GM13976 (cell line): ENCODE results near the gene NARF.

ENCODE experiments used
- DNase-seq: peaks from one replicate; pipeline ENCODE4 v3.0.0; 2012; ENCODE audit warnings: low spot score
- in situ Hi-C: fragments of 300-500 bp; cut with MboI; formaldehyde crosslinking; loops from one replicate; pipeline ENCODE4 v1.12.0; 2022; ENCODE audit warnings: low sequenced_read_pairs, mixed read lengths, inconsistent platforms; ENCODE audit not compliant: unreplicated experiment
- TF ChIP-seq, protein P1 (sequence below): IDR thresholded peaks from 2 replicates; pipeline ENCODE4 v1.5.1; 2012; ENCODE audit warnings: borderline replicate concordance, mild to moderate bottlenecking; ENCODE audit not compliant: insufficient read depth; ENCODE audit errors: extremely low read depth, missing control alignments, control extremely low read depth

Gene NARF

DNA sequence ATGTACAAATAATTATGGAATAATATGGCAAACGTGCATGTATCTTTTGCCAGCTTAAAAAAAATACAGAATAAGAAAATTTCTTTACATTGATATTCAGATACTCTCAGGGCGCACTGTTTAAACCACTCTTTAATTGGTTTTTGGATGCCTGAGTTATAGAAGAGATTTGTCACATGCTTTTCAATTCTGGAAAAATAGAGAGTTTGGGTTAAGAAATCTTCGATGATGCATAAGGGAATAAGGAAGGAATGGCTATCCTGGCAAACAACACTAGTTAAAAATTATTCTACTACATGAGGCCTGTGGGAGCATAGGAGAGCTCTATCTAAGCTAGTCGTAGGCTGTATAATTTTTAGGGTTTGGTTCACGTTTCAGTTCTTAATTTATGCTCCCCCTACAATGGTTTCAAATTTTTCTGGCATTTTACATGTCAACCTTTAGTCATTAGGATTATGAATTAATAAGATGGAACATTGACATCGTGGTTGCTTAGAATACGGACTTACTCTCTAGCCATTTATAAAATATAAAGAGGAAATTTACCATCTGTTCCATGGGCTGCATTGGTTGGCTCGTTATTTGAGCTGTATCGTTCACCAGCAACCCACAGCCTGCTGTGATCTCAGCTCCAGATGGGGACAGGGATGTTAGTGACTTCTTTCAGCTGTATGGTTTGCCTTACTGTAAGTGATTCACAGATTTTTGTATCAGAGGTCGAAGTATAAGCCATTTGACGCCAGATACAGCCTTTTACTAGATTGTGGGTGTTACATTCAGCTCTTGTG, 15.9 kb downstream of the NARF start:
- TF ChIP-seq, protein P1, sequence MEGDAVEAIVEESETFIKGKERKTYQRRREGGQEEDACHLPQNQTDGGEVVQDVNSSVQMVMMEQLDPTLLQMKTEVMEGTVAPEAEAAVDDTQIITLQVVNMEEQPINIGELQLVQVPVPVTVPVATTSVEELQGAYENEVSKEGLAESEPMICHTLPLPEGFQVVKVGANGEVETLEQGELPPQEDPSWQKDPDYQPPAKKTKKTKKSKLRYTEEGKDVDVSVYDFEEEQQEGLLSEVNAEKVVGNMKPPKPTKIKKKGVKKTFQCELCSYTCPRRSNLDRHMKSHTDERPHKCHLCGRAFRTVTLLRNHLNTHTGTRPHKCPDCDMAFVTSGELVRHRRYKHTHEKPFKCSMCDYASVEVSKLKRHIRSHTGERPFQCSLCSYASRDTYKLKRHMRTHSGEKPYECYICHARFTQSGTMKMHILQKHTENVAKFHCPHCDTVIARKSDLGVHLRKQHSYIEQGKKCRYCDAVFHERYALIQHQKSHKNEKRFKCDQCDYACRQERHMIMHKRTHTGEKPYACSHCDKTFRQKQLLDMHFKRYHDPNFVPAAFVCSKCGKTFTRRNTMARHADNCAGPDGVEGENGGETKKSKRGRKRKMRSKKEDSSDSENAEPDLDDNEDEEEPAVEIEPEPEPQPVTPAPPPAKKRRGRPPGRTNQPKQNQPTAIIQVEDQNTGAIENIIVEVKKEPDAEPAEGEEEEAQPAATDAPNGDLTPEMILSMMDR: no peak
- in situ Hi-C loops: no loop called here
- DNase-seq: no peak

DNA sequence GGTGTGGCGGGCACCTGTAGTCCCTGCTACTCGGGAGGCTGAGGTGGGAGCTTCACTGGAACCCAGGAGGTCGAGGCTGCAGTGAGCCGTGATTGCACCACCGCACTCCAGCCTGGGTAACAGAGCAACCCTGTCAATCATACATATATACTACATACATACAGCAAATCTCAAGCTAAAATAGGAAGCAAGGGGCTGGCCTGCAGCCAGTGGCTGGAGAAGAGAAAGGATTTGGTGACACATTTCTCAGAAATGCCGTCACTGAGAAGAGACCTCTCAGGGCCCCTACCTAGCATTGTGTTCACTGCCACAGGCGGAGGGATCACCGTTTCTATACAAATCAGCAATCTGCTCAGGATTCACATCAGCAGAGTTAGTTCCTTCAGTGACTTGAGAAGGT, 16.9 kb downstream of the NARF start:
- in situ Hi-C loops: no loop called here
- TF ChIP-seq, protein P1: no peak
- no peak for DNase-seq

DNA sequence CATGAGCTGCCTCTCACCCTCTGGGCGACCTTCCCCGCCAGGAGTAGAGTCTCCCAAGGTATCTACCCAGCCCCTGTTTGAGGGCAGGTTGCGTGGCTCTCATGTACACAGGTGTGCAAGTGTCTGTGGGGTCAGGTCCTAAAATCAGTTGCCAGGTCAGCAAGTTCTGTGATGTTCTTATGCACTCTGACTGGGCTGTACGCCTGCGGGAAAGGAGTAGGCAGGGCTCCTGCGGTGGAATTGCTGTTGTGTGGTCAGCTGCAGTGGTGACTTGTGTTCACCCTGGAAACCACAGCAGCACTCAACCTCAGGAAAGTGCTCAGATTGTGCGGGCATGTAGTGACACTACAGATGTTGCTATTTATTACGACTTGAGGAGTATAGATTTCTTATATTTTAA, 19.4 kb downstream of the NARF start:
- TF ChIP-seq, protein P1: no peak
- in situ Hi-C loops: no loop called here
- no peak for DNase-seq

DNA sequence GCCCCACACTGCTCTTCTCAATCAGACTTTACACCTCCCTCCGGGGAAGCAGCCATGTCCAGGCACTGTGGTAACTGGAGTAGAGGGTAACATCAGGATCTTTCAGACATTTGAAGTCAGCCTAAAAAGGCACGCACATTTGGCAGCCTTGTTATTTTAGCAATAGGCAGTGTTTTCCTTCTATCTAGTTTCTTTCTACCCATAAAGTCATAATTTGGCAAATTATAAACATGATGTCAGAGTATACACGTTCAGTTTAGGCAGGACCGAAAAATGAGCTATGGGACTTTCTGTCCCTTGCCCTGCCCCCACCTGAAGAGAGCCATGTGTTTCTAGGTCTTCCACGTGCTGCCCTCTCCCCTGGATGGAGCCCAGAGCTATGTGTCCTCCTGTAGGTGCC, 21.1 kb downstream of the NARF start:
- DNase-seq: no peak
- in situ Hi-C loops: no loop called here
- TF ChIP-seq, protein P1: no peak

DNA sequence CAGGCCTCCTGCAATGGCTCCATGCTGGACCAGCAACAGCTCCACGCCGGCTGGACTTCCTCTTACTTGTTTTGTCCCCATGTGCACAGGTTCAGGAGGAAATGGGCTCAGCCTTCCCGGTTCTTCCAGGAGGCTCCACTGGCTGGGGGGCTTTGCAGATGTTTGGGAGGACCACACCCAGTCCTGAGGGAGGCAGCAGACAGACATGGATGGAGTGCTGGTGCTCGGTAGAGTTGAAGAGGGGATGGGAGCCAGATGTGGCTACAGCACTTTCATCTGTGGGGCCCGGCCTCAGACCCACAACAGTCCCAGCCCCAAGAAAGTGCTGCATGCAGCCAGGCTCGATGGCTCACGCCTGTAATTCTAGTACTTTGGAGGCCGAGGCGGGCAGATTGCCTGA, 21.8 kb downstream of the NARF start:
- DNase-seq: no peak
- TF ChIP-seq, protein P1: no peak
- in situ Hi-C loops: no loop called here

DNA sequence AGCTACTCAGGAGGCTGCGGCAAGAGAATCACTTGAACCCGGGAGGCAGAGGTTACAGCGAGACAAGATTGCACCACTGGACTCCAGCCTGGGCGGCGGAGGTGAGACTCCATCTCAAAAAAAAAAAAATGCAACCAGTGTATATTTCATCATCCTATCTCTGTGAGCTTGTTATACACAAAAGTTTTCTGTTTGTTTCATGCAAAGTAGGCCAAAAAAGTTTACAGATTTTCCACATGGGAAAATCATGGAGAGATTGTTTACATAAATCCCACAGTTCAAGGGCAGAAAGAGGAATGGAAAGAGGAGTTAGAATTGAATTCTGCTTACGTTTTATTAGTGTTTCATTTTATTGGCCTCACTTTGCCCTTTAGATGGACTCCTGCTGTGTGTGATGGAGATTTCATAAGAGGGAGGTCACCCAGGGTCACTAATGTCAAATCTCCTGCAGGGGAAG, 24.7 kb downstream of the NARF start:
- in situ Hi-C loops: no loop called here
- DNase-seq: no peak
- TF ChIP-seq, protein P1: no peak
